CD4-positive, alpha-beta memory T cell (primary cell): ENCODE results near the gene EPS8. TPM values are rescaled to one million over a fixed set of nuclear protein-coding genes. Genes with fewer than 3 reads are reported as not detected.

ENCODE experiments used
- CTCF ChIA-PET: fragments of 350-600 bp; sonication (Branson Sonifier 250); formaldehyde crosslinking; loops from one replicate; lab custom pipeline; 2021; ENCODE audit warnings: inconsistent platforms; ENCODE audit not compliant: partially characterized antibody; lab: Charles Lee
- POLR2A ChIA-PET: fragments of 350-600 bp; sonication (Branson Sonifier 250); formaldehyde crosslinking; loops from one replicate; lab custom pipeline; 2021; ENCODE audit not compliant: partially characterized antibody; lab: Charles Lee
- DNase-seq, 5 donors: peaks; one replicate each; pipeline versions ENCODE4 v3.0.0 to v3.0.0-alpha.2; 2020 to 2022; ENCODE audit warnings: mixed read lengths in 1 of 5
- H3K27ac ChIP-seq: one replicate; pipeline ENCODE4 v1.7.0; 2013; ENCODE audit warnings: low read depth, low read length
- H3K27me3 ChIP-seq: 2 replicates; pipeline ENCODE4 v1.7.0; 2013; ENCODE audit warnings: mild to moderate bottlenecking, low read length, moderate library complexity; ENCODE audit not compliant: insufficient read depth
- H3K36me3 ChIP-seq: 2 replicates; pipeline ENCODE4 v1.7.0; 2013; ENCODE audit warnings: mild to moderate bottlenecking, low read length, moderate library complexity; ENCODE audit not compliant: insufficient read depth
- H3K4me1 ChIP-seq: 2 replicates; pipeline ENCODE4 v1.7.0; 2013; ENCODE audit warnings: mild to moderate bottlenecking, low read length, moderate library complexity; ENCODE audit not compliant: insufficient read depth
- H3K4me3 ChIP-seq, 2 donors: one replicate each; pipeline ENCODE4 v1.7.0; 2013; ENCODE audit warnings: low read length in 2 of 2, mild to moderate bottlenecking in 1 of 2
- H3K9me3 ChIP-seq, 2 donors: one replicate each; pipeline ENCODE4 v1.7.0; 2013; ENCODE audit warnings: low read length in 2 of 2, control low read depth in 1 of 2; ENCODE audit not compliant: control insufficient read depth in 1 of 2
- H3K27ac Mint-ChIP-seq, 7 donors: one replicate each; pipeline ENCODE4 v1.8.0; 2020 to 2021; ENCODE audit warnings: mixed read lengths in 7 of 7, mild to moderate bottlenecking in 6 of 7, inconsistent platforms in 3 of 7, moderate library complexity in 3 of 7
- H3K27me3 Mint-ChIP-seq, 2 donors: one replicate each; pipeline ENCODE4 v1.8.0; 2020 to 2021; ENCODE audit warnings: mixed read lengths in 2 of 2
- H3K36me3 Mint-ChIP-seq, 2 donors: one replicate each; pipeline ENCODE4 v1.8.0; 2020 to 2021; ENCODE audit warnings: mixed read lengths in 2 of 2, inconsistent platforms in 1 of 2, mild to moderate bottlenecking in 1 of 2
- H3K4me1 Mint-ChIP-seq, 4 donors: one replicate each; pipeline ENCODE4 v1.8.0; 2020 to 2021; ENCODE audit warnings: mixed read lengths in 4 of 4, mild to moderate bottlenecking in 1 of 4
- H3K4me3 Mint-ChIP-seq, 8 donors: one replicate each; pipeline ENCODE4 v1.8.0; 2020 to 2021; ENCODE audit warnings: mixed read lengths in 8 of 8, mild to moderate bottlenecking in 7 of 8, moderate library complexity in 6 of 8, inconsistent platforms in 3 of 8
- H3K9me3 Mint-ChIP-seq, 8 donors: one replicate each; pipeline ENCODE4 v1.8.0; 2020 to 2021; ENCODE audit warnings: mixed read lengths in 8 of 8, mild to moderate bottlenecking in 5 of 8, inconsistent platforms in 3 of 8, moderate library complexity in 1 of 8
- intact Hi-C: fragments of 100-400 bp; cut with micrococcal nuclease; formaldehyde crosslinking; loops from one replicate; pipeline ENCODE4 v1.15.1; 2023
- polyA plus RNA-seq, 2 donors: library from polyadenylated mRNA; unstranded; fragments of 300-500 nt; fragmentation: Illumina TruSeq; gene quantifications; one replicate each; pipeline ENCODE4 v1.2.3, GENCODE V29; 2021
- total RNA-seq, 2 experiments: library from RNA; stranded (reverse); gene quantifications; one replicate each; pipeline ENCODE4 v1.2.3, GENCODE V29; 2021

EPS8 gene
- total and polyA plus RNA-seq, 4 experiments from 2014 or later = 2.6 to 4.0 (median 3.6) TPM

GRCh38 chr12:15679151-15679550, 110.0 kb downstream of the EPS8 start:
- ChIA-PET POLR2A (no interaction called here), CTCF (interaction anchor here (0.8 kb wide), 1 partner anchor 10 kb away, joined by 5 read pairs; no protein-coding TSS in a partner anchor)
- Histone ChIP-seq H3K4me3 (no peak overlapping the region), H3K27me3 (no peaks in the 10 kb centered on the region), H3K27ac (no peak overlapping the region), H3K36me3 (no peaks in the 10 kb centered on the region), H3K9me3 (no peaks in the 10 kb centered on the region), H3K4me1 (no peaks in the 10 kb centered on the region)
- intact Hi-C loops = no loop called here
- no peak for DNase-seq
- H3K4me1 Mint-ChIP-seq = no peaks in the 10 kb centered on the region
- no peak overlapping the region for H3K4me3 Mint-ChIP-seq
- H3K27ac Mint-ChIP-seq = no peak overlapping the region
- peaks cover 3 to 4% of the 10 kb centered on the region in 2 donors for H3K27me3 Mint-ChIP-seq
- no peaks in the 10 kb centered on the region for H3K36me3 Mint-ChIP-seq
- no peaks in the 10 kb centered on the region for H3K9me3 Mint-ChIP-seq

GRCh38 chr12:15677726-15678201, 111.4 kb downstream of the EPS8 start:
- H3K9me3 Mint-ChIP-seq = no peaks in the 10 kb centered on the region
- no peaks in the 10 kb centered on the region for H3K4me1 Mint-ChIP-seq
- no peak for DNase-seq
- no peaks in the 10 kb centered on the region for H3K36me3 ChIP-seq
- H3K36me3 Mint-ChIP-seq = no peaks in the 10 kb centered on the region
- H3K4me3 Mint-ChIP-seq = no peak overlapping the region
- no peaks in the 10 kb centered on the region for H3K9me3 ChIP-seq
- no peak overlapping the region for H3K27ac ChIP-seq
- H3K4me1 ChIP-seq = no peaks in the 10 kb centered on the region
- no peak overlapping the region for H3K27ac Mint-ChIP-seq
- H3K27me3 Mint-ChIP-seq = peaks cover 3 to 4% of the 10 kb centered on the region in 2 donors
- ChIA-PET CTCF (no interaction called here), POLR2A (no interaction called here)
- H3K4me3 ChIP-seq = no peak overlapping the region
- no peaks in the 10 kb centered on the region for H3K27me3 ChIP-seq
- intact Hi-C loops = no loop called here

GRCh38 chr12:15677228-15677627, 112.0 kb downstream of the EPS8 start:
- Mint-ChIP-seq H3K27me3 (peaks cover 3 to 4% of the 10 kb centered on the region in 2 donors), H3K4me1 (no peaks in the 10 kb centered on the region), H3K27ac (no peak overlapping the region), H3K9me3 (no peaks in the 10 kb centered on the region), H3K4me3 (no peak overlapping the region), H3K36me3 (no peaks in the 10 kb centered on the region)
- no peak overlapping the region for H3K27ac ChIP-seq
- ChIA-PET CTCF (no interaction called here), POLR2A (no interaction called here)
- H3K36me3 ChIP-seq = no peaks in the 10 kb centered on the region
- H3K27me3 ChIP-seq = no peaks in the 10 kb centered on the region
- intact Hi-C loops = no loop called here
- no peak for DNase-seq
- no peaks in the 10 kb centered on the region for H3K9me3 ChIP-seq
- H3K4me1 ChIP-seq = no peaks in the 10 kb centered on the region
- no peak overlapping the region for H3K4me3 ChIP-seq

GRCh38 chr12:15672671-15673270, 116.4 kb downstream of the EPS8 start:
- Mint-ChIP-seq H3K4me1 (no peaks in the 10 kb centered on the region), H3K27ac (no peak overlapping the region), H3K27me3 (peaks cover 1 to 3% of the 10 kb centered on the region in 2 donors), H3K4me3 (no peak overlapping the region), H3K9me3 (no peaks in the 10 kb centered on the region), H3K36me3 (no peaks in the 10 kb centered on the region)
- intact Hi-C loops = no loop called here
- Histone ChIP-seq H3K27me3 (no peaks in the 10 kb centered on the region), H3K9me3 (no peaks in the 10 kb centered on the region), H3K4me1 (no peaks in the 10 kb centered on the region), H3K36me3 (no peaks in the 10 kb centered on the region), H3K27ac (no peak overlapping the region), H3K4me3 (no peak overlapping the region)
- POLR2A ChIA-PET = no interaction called here
- DNase-seq = no peak
- CTCF ChIA-PET = no interaction called here

GRCh38 chr12:15670756-15671155, 118.4 kb downstream of the EPS8 start:
- no peak for DNase-seq
- Mint-ChIP-seq H3K4me3 (no peak overlapping the region), H3K36me3 (no peaks in the 10 kb centered on the region), H3K4me1 (no peaks in the 10 kb centered on the region), H3K27ac (no peak overlapping the region), H3K27me3 (peaks cover 0 to 3% of the 10 kb centered on the region in 2 donors), H3K9me3 (no peaks in the 10 kb centered on the region)
- no peaks in the 10 kb centered on the region for H3K27me3 ChIP-seq
- POLR2A ChIA-PET = interaction anchor here (0.6 kb wide), 1 partner anchor 218 kb away, joined by 4 read pairs; no protein-coding TSS in a partner anchor
- H3K9me3 ChIP-seq = no peaks in the 10 kb centered on the region
- no peaks in the 10 kb centered on the region for H3K4me1 ChIP-seq
- intact Hi-C loops = no loop called here
- no peaks in the 10 kb centered on the region for H3K36me3 ChIP-seq
- no peak overlapping the region for H3K27ac ChIP-seq
- CTCF ChIA-PET = no interaction called here
- H3K4me3 ChIP-seq = no peak overlapping the region

GRCh38 chr12:15669256-15669948, 119.8 kb downstream of the EPS8 start:
- Mint-ChIP-seq H3K4me1 (no peaks in the 10 kb centered on the region), H3K27me3 (no peaks in the 10 kb centered on the region), H3K27ac (no peak overlapping the region), H3K36me3 (no peaks in the 10 kb centered on the region), H3K4me3 (no peak overlapping the region), H3K9me3 (no peaks in the 10 kb centered on the region)
- CTCF ChIA-PET = interaction anchor here (1.0 kb wide), 1 partner anchor 9 kb away, joined by 5 read pairs; no protein-coding TSS in a partner anchor
- no peaks in the 10 kb centered on the region for H3K36me3 ChIP-seq
- no peak overlapping the region for H3K4me3 ChIP-seq
- H3K27ac ChIP-seq = no peak overlapping the region
- no peaks in the 10 kb centered on the region for H3K27me3 ChIP-seq
- H3K9me3 ChIP-seq = no peaks in the 10 kb centered on the region
- POLR2A ChIA-PET = no interaction called here
- intact Hi-C loops = no loop called here
- DNase-seq = no peak
- H3K4me1 ChIP-seq = no peaks in the 10 kb centered on the region

- H3K4me3 Mint-ChIP-seq = no peak overlapping the region
- no peaks in the 10 kb centered on the region for H3K36me3 Mint-ChIP-seq
- DNase-seq = no peak
Measured at GRCh38 chr12:15664491-15664890, 124.7 kb downstream of the EPS8 start.

More at GRCh38 chr12:15664491-15664890, 124.7 kb downstream of the EPS8 start:
- Histone ChIP-seq H3K9me3 (no peaks in the 10 kb centered on the region), H3K27me3 (no peaks in the 10 kb centered on the region), H3K36me3 (no peaks in the 10 kb centered on the region), H3K4me3 (no peak overlapping the region), H3K4me1 (no peaks in the 10 kb centered on the region), H3K27ac (no peak overlapping the region)
- intact Hi-C loops = no loop called here
- no peaks in the 10 kb centered on the region for H3K9me3 Mint-ChIP-seq
- H3K27me3 Mint-ChIP-seq = no peaks in the 10 kb centered on the region
- H3K4me1 Mint-ChIP-seq = no peaks in the 10 kb centered on the region
- no peak overlapping the region for H3K27ac Mint-ChIP-seq
- ChIA-PET POLR2A (no interaction called here), CTCF (no interaction called here)
